ENCODE results near the gene AMFR. TPM values are rescaled to one million over a fixed set of nuclear protein-coding genes. Genes with fewer than 3 reads are reported as not detected.

The AMFR gene
- total RNA-seq, 1 donor from 2014 or later: 241 TPM

Other genes starting within 250 kb of the AMFR start
- not detected in 2 replicates for gene GNAO1, start 234.1 kb downstream of the AMFR start, total RNA-seq
- 135 and 158 TPM in 2 replicates for gene NUDT21, start 25.8 kb upstream of the AMFR start, total RNA-seq
- 87.0 and 152 TPM in 2 replicates for gene OGFOD1, start 26.0 kb upstream of the AMFR start, total RNA-seq
- gene BBS2, start 94.5 kb upstream of the AMFR start, total RNA-seq: 29.7 and 49.2 TPM in 2 replicates
- not detected in 2 replicates for gene MT4, start 139.5 kb upstream of the AMFR start, total RNA-seq
- gene MT3, start 164.0 kb upstream of the AMFR start, total RNA-seq: not detected in 2 replicates
- 227 and 304 TPM in 2 replicates for gene MT2A, start 183.0 kb upstream of the AMFR start, total RNA-seq
- 132 and 284 TPM in 2 replicates for gene MT1E, start 200.2 kb upstream of the AMFR start, total RNA-seq
- gene MT1M, start 207.1 kb upstream of the AMFR start, total RNA-seq: 3.5 and 8.8 TPM in 2 replicates
- 4.2 and 9.4 TPM in 2 replicates for gene MT1A, start 213.1 kb upstream of the AMFR start, total RNA-seq
- gene MT1B, start 226.3 kb upstream of the AMFR start, total RNA-seq: not detected in 2 replicates
- gene MT1F, start 232.4 kb upstream of the AMFR start, total RNA-seq: 0.59 and 2.4 TPM in 2 replicates
- gene MT1G, start 242.5 kb upstream of the AMFR start, total RNA-seq: not detected in 2 replicates
- gene MT1H, start 244.3 kb upstream of the AMFR start, total RNA-seq: not detected in 2 replicates

Measured in pulmonary artery endothelial cell (primary cell).